Measurements from ENCODE around the gene P2RX7. TPM values are rescaled to one million over a fixed set of nuclear protein-coding genes. Genes with fewer than 3 reads are reported as not detected.

P2RX7 gene
- polyA plus RNA-seq, 1 donor from 2014 or later = not detected

- Histone ChIP-seq H3K27ac (ENCODE audit: low read length) (no peak overlapping the region), H3K9me3 (ENCODE audit: low read length) (no peaks in the 10 kb centered on the region), H4K20me1 (ENCODE audit: insufficient read depth) (no peaks in the 10 kb centered on the region), H3K4me2 (ENCODE audit: low read length) (no peak overlapping the region), H2AFZ (ENCODE audit: low read depth, low read length) (no peak overlapping the region), H3F3A (ENCODE audit: insufficient read depth, low read length, poor library complexity, severe bottlenecking) (no peaks in the 10 kb centered on the region), H3K4me3 (ENCODE audit: low read length) (no peak overlapping the region), H3K27me3 (ENCODE audit: insufficient read depth, low read depth, low read length) (no peaks in the 10 kb centered on the region), H3K79me2 (replicated peaks; ENCODE audit: insufficient read depth, low read length) (no peaks in the 10 kb centered on the region), H3K36me3 (ENCODE audit: insufficient read depth, low read length) (no peaks in the 10 kb centered on the region), H3K9me2 (ENCODE audit: insufficient read depth, low read length) (no peaks in the 10 kb centered on the region), H3K9ac (ENCODE audit: low read length) (no peak overlapping the region)
- TF ChIP-seq CTCF (IDR thresholded peaks at IDR 0.05; ENCODE audit: poor library complexity, severe bottlenecking) (no peak), EP300 (conservative IDR thresholded peaks at IDR 0.05; ENCODE audit: poor library complexity, severe bottlenecking) (no peak), REST (IDR thresholded peaks at IDR 0.05; ENCODE audit: borderline replicate concordance) (no peak), MXI1 (conservative IDR thresholded peaks at IDR 0.05; ENCODE audit: poor library complexity, severe bottlenecking) (no peak), SMC3 (conservative IDR thresholded peaks at IDR 0.05; ENCODE audit: poor library complexity) (no peak), POLR2AphosphoS5 (IDR thresholded peaks at IDR 0.05) (no peak), TAF1 (IDR thresholded peaks at IDR 0.05; ENCODE audit: low read depth) (no peak), EZH2 (IDR thresholded peaks at IDR 0.05; ENCODE audit: borderline replicate concordance, insufficient read depth, low read length, poor library complexity, severe bottlenecking) (no peak), RAD21 (conservative IDR thresholded peaks at IDR 0.05) (no peak)
These were observed 100.4 kb downstream of the P2RX7 start for GRCh38 chr12:121232977-121233627.

GRCh38 chr12:121233628-121234020 is 100.9 kb downstream of the P2RX7 start:
- H3K9ac ChIP-seq (ENCODE audit: low read length) = no peak overlapping the region
- no peak overlapping the region for H2AFZ ChIP-seq (ENCODE audit: low read depth, low read length)
- no peaks in the 10 kb centered on the region for H4K20me1 ChIP-seq (ENCODE audit: insufficient read depth)
- H3K4me2 ChIP-seq (ENCODE audit: low read length) = no peak overlapping the region
- TF ChIP-seq POLR2AphosphoS5 (IDR thresholded peaks at IDR 0.05) (no peak), TAF1 (IDR thresholded peaks at IDR 0.05; ENCODE audit: low read depth) (no peak), EZH2 (IDR thresholded peaks at IDR 0.05; ENCODE audit: borderline replicate concordance, insufficient read depth, low read length, poor library complexity, severe bottlenecking) (no peak), SMC3 (conservative IDR thresholded peaks at IDR 0.05; ENCODE audit: poor library complexity) (no peak), RAD21 (conservative IDR thresholded peaks at IDR 0.05) (no peak), REST (IDR thresholded peaks at IDR 0.05; ENCODE audit: borderline replicate concordance) (no peak), MXI1 (conservative IDR thresholded peaks at IDR 0.05; ENCODE audit: poor library complexity, severe bottlenecking) (no peak), EP300 (conservative IDR thresholded peaks at IDR 0.05; ENCODE audit: poor library complexity, severe bottlenecking) (no peak), CTCF (IDR thresholded peaks at IDR 0.05; ENCODE audit: poor library complexity, severe bottlenecking) (no peak)
- H3K4me3 ChIP-seq (ENCODE audit: low read length) = no peak overlapping the region
- no peaks in the 10 kb centered on the region for H3K36me3 ChIP-seq (ENCODE audit: insufficient read depth, low read length)
- no peaks in the 10 kb centered on the region for H3K9me2 ChIP-seq (ENCODE audit: insufficient read depth, low read length)
- H3K27me3 ChIP-seq (ENCODE audit: insufficient read depth, low read depth, low read length) = no peaks in the 10 kb centered on the region
- no peaks in the 10 kb centered on the region for H3K9me3 ChIP-seq (ENCODE audit: low read length)
- no peak overlapping the region for H3K27ac ChIP-seq (ENCODE audit: low read length)
- no peaks in the 10 kb centered on the region for H3K79me2 ChIP-seq (replicated peaks; ENCODE audit: insufficient read depth, low read length)
- no peaks in the 10 kb centered on the region for H3F3A ChIP-seq (ENCODE audit: insufficient read depth, low read length, poor library complexity, severe bottlenecking)
